A549 (cell line): ENCODE results near the gene EPS8L2. TPM values are rescaled to one million over a fixed set of nuclear protein-coding genes. Genes with fewer than 3 reads are reported as not detected.
A peak's percentile ranks its signal among the peaks of the same experiment; 100 is the strongest.

Source experiments
- ATAC-seq, 2 experiments: fragments of 200-7000 bp in 1 of 2; fragments of >200 bp in 1 of 2; cut with Nextera tagmentation in 1 of 2; cut with Tn5 transposase in 1 of 2; 3 replicates each; pipeline versions ENCODE4 v1.8.0 to v1.9.1; 2018 to 2020; ENCODE audit warnings: mild to moderate bottlenecking in 1 of 2, moderate library complexity in 1 of 2
- CTCF ChIA-PET: fragments of 300-600 bp; sonication (Branson Sonifier 250); formaldehyde crosslinking; extraction: SDS; loops from one replicate; lab custom pipeline; 2021; ENCODE audit warnings: antibody characterized with exemption, inconsistent platforms; lab: Yijun Ruan, JAX
- POLR2A ChIA-PET: fragments of 350-600 bp; formaldehyde crosslinking; extraction: SDS; loops from one replicate; lab custom pipeline; 2021; ENCODE audit warnings: antibody characterized with exemption, inconsistent platforms; lab: Yijun Ruan, JAX
- DNase-seq, 2 experiments: peaks; one replicate each; pipeline versions ENCODE4 v3.0.0 to v3.0.0-alpha.2; 2011 to 2016; ENCODE audit warnings: low read depth in 1 of 2, low spot score in 1 of 2
- FAIRE-seq: peaks from 2 replicates; lab custom pipeline; 2011; peaks lifted over from hg19 to GRCh38; lab: Jason Lieb, UNC
- H3K27ac ChIP-seq, 2 experiments: fragments of >200 bp; sonication (Bioruptor Twin); formaldehyde crosslinking; 3 replicates each; pipeline ENCODE4 v1.5.1; 2016 to 2017
- H3K4me1 ChIP-seq: fragments of >200 bp; sonication (Bioruptor Twin); formaldehyde crosslinking; 3 replicates; pipeline ENCODE4 v1.6.1; 2016
- H3K4me2 ChIP-seq: fragments of >200 bp; sonication (Bioruptor Twin); formaldehyde crosslinking; 3 replicates; pipeline ENCODE4 v1.6.1; 2016
- H3K4me3 ChIP-seq: fragments of >200 bp; sonication (Bioruptor Twin); formaldehyde crosslinking; 3 replicates; pipeline ENCODE4 v1.5.1; 2016
- H3K9me3 ChIP-seq: fragments of >200 bp; sonication (Bioruptor Twin); formaldehyde crosslinking; 3 replicates; pipeline ENCODE4 v1.6.1; 2016
- ATOH8 ChIP-seq: fragments of 250-450 bp; sonication (Bioruptor Pico); IDR thresholded peaks from 2 replicates; pipeline ENCODE4 v1.5.0; 2020; ENCODE audit warnings: low read depth, mild to moderate bottlenecking, moderate library complexity
- CBX2 ChIP-seq: fragments of 200-600 bp; sonication (generic); IDR thresholded peaks from 2 replicates; pipeline ENCODE4 v1.6.1; 2016; ENCODE audit warnings: low read depth, mild to moderate bottlenecking, borderline replicate concordance
- CBX8 ChIP-seq: fragments of 200-600 bp; sonication (generic); IDR thresholded peaks from 2 replicates; pipeline ENCODE4 v1.6.1; 2016
- CEBPB ChIP-seq, 2 experiments: fragments of >200 bp in 1 of 2; sonication (Bioruptor Twin) in 1 of 2; formaldehyde crosslinking in 1 of 2; IDR thresholded peaks; 2 replicates each; pipeline ENCODE4 v1.6.1; 2012 to 2016
- CHD4 ChIP-seq: fragments of 200-600 bp; sonication (generic); IDR thresholded peaks from 2 replicates; pipeline ENCODE4 v1.6.1; 2016; ENCODE audit warnings: antibody characterized with exemption, mild to moderate bottlenecking, borderline replicate concordance
- CTCF ChIP-seq: fragments of >200 bp; sonication (Bioruptor Twin); formaldehyde crosslinking; IDR thresholded peaks from 3 replicates; pipeline ENCODE4 v1.5.1; 2016
- EHF ChIP-seq: fragments of 250-450 bp; sonication (Bioruptor Pico); IDR thresholded peaks from 2 replicates; pipeline ENCODE4 v1.5.0; 2020; ENCODE audit warnings: mild to moderate bottlenecking
- ELK1 ChIP-seq: fragments of 150-350 bp; IDR thresholded peaks from 2 replicates; pipeline ENCODE4 v1.6.1; 2014; ENCODE audit warnings: low read depth, mild to moderate bottlenecking, low read length
- EP300 ChIP-seq, 2 experiments: fragments of >200 bp; sonication (Bioruptor Twin); formaldehyde crosslinking; IDR thresholded peaks; 2 replicates in 1 of 2; 3 replicates in 1 of 2; pipeline ENCODE4 v1.6.1; 2016 to 2017
- GATA3 ChIP-seq: IDR thresholded peaks from 2 replicates; pipeline ENCODE4 v1.6.1; 2012; ENCODE audit warnings: borderline replicate concordance
- HDAC2 ChIP-seq: fragments of 200-600 bp; sonication (generic); IDR thresholded peaks from 2 replicates; pipeline ENCODE4 v1.6.1; 2016
- HOXB5 ChIP-seq: fragments of 250-450 bp; sonication (Bioruptor Pico); IDR thresholded peaks from 2 replicates; pipeline ENCODE4 v1.5.0; 2020; ENCODE audit warnings: mild to moderate bottlenecking, moderate library complexity
- JUN ChIP-seq, 2 experiments: fragments of >200 bp; sonication (Bioruptor Twin); formaldehyde crosslinking; IDR thresholded peaks; 2 replicates in 1 of 2; 3 replicates in 1 of 2; pipeline ENCODE4 v1.6.1; 2016 to 2017
- JUNB ChIP-seq: fragments of >200 bp; sonication (Bioruptor Twin); formaldehyde crosslinking; IDR thresholded peaks from 2 replicates; pipeline ENCODE4 v1.6.1; 2016
- KDM1A ChIP-seq: fragments of 200-600 bp; sonication (generic); IDR thresholded peaks from 2 replicates; pipeline ENCODE4 v1.6.1; 2016; ENCODE audit warnings: low read depth, mild to moderate bottlenecking
- MAX ChIP-seq: IDR thresholded peaks from 2 replicates; pipeline ENCODE4 v1.6.1; 2012
- NR3C1 ChIP-seq: fragments of >200 bp; sonication (Bioruptor Twin); formaldehyde crosslinking; IDR thresholded peaks from 3 replicates; pipeline ENCODE4 v1.6.1; 2017
- PHF8 ChIP-seq: fragments of 200-600 bp; sonication (generic); IDR thresholded peaks from 2 replicates; pipeline ENCODE4 v1.6.1; 2016; ENCODE audit warnings: low read depth, mild to moderate bottlenecking, antibody characterized with exemption, moderate library complexity, borderline replicate concordance
- POLR2A ChIP-seq: IDR thresholded peaks from 2 replicates; pipeline ENCODE4 v1.6.1; 2012; ENCODE audit warnings: mild to moderate bottlenecking, low read length
- POLR2AphosphoS2 ChIP-seq: conservative IDR thresholded peaks from 2 replicates; pipeline ENCODE4 v1.6.1; 2012; ENCODE audit warnings: low read length, improper control_type of control experiment, inconsistent platforms
- RARB ChIP-seq: fragments of 250-450 bp; sonication (Bioruptor Pico); IDR thresholded peaks from 2 replicates; pipeline ENCODE4 v1.8.0; 2021; ENCODE audit warnings: mild to moderate bottlenecking, moderate library complexity
- REST ChIP-seq: fragments of 200-600 bp; sonication (generic); IDR thresholded peaks from 2 replicates; pipeline ENCODE4 v1.6.1; 2016; ENCODE audit warnings: antibody characterized with exemption, mild to moderate bottlenecking, moderate library complexity
- RFX5 ChIP-seq: fragments of 450-650 bp; IDR thresholded peaks from 2 replicates; pipeline ENCODE4 v1.7.1; 2014; ENCODE audit warnings: antibody characterized with exemption, mild to moderate bottlenecking, moderate library complexity
- SREBF2 ChIP-seq: fragments of 450-650 bp; IDR thresholded peaks from 2 replicates; pipeline ENCODE4 v1.6.1; 2014; ENCODE audit warnings: mild to moderate bottlenecking, moderate library complexity
- TP53 ChIP-seq: fragments of 250-450 bp; sonication (Bioruptor Pico); IDR thresholded peaks from 2 replicates; pipeline ENCODE4 v1.5.0; 2021; ENCODE audit warnings: mild to moderate bottlenecking, moderate library complexity
- ZC3H11A ChIP-seq: fragments of 450-650 bp; IDR thresholded peaks from 2 replicates; pipeline ENCODE4 v1.6.1; 2014; ENCODE audit warnings: antibody characterized with exemption, mild to moderate bottlenecking
- ZSCAN20 ChIP-seq: fragments of 250-450 bp; sonication (Bioruptor Pico); IDR thresholded peaks from 2 replicates; pipeline ENCODE4 v1.8.0; 2022; ENCODE audit warnings: mild to moderate bottlenecking, moderate library complexity
- WGBS: methylation state at CpG from one replicate; pipeline ENCODE4 v1.1.6; 2017; ENCODE audit errors: missing lambda C conversion rate; 5-methylcytosine and 5-hydroxymethylcytosine counted together
- polyA plus RNA-seq, 4 experiments: library from polyadenylated mRNA; depleted of rRNA in 3 of 4; stranded (reverse); fragments of >200 nt; fragmentation: RNase III in 1 of 4; extraction: RNeasy Plus Mini Kit Qiagen cat#74134 plus additional on column Dnase treatment in 1 of 4; gene quantifications; 2 replicates in 3 of 4; 3 replicates in 1 of 4; pipeline ENCODE4 v1.2.3, GENCODE V29; 2011 to 2017

Gene EPS8L2
- polyA plus RNA-seq, 2 of the 4 experiments (the other 2 are of a cell fraction), result 60.7 to 154 TPM

- ATAC-seq (peak; percentile 42 to 73), DNase-seq (peak; percentile 54 to 79), FAIRE-seq (no peak)
- WGBS, result 8% methylated on average over 9 of the region's 27 CpGs
- H3K4me1 ChIP-seq, result peaks cover 60% of the 10 kb centered on the region
- H3K4me3 ChIP-seq, result peak overlapping the region; percentile 97
- ChIA-PET CTCF (interaction anchor here (0.8 to 26.0 kb wide), 6 partner anchors 8 to 151 kb away, joined by 3 to 599 read pairs (median 6); partner anchors contain the start of genes DEAF1 and TMEM80), POLR2A (interaction anchor here (0.6 to 3.5 kb wide), 4 partner anchors 9 to 42 kb away, joined by 3 to 41 read pairs (median 4); partner anchors contain the start of genes DEAF1, TALDO1 and TMEM80)
- TF ChIP-seq RFX5 (no peak), KDM1A (no peak), POLR2AphosphoS2 (no peak), RARB (CRISPR knock-in tag) (no peak), HDAC2 (no peak), CBX8 (no peak), ZC3H11A (no peak), REST (no peak), ZSCAN20 (CRISPR knock-in tag) (no peak), TP53 (CRISPR knock-in tag) (no peak), GATA3 (no peak), EHF (CRISPR knock-in tag) (no peak), CBX2 (no peak), CTCF (no peak), EP300 (IDR thresholded peaks at IDR 0.05) (no peak), JUNB (no peak), MAX (peak; percentile 39; the same call in 1 of the 2 replicates), JUN (IDR thresholded peaks at IDR 0.05) (peak in 1 of 2 experiments; percentile 42; a peak in 1 of 5 replicates), POLR2A (0 out of 2 replicates have a peak, but pooled peaks have one; percentile 9), PHF8 (no peak), ATOH8 (CRISPR knock-in tag) (no peak), NR3C1 (no peak), ELK1 (no peak), SREBF2 (no peak), CEBPB (IDR thresholded peaks at IDR 0.05) (no peak), HOXB5 (no peak), CHD4 (no peak)
- H3K4me2 ChIP-seq, result peak overlapping the region; percentile 100
- no peaks in the 10 kb centered on the region for H3K9me3 ChIP-seq
- peak overlapping the region; percentile 91 to 99 for H3K27ac ChIP-seq
Measured at GRCh38 chr11:704781-705645, 1.0 kb upstream of the EPS8L2 start.
